ENCODE results near the gene EPDR1.

Gene EPDR1

GRCh38 chr7:37920305-37920848 is at the start of gene EPDR1:
Gene EPDR1 (plus strand): TSS chr7:37920640. CDS start chr7:37920940, 300 bp downstream.
- H3K4me3 ChIP-seq (ENCODE audit: low read length), result peak within 1 kb of the TSS; percentile 73
- H3K9ac ChIP-seq (ENCODE audit: low read length), result no peak within 1 kb of the TSS
- no peaks in the 10 kb centered on the region for H3K4me1 ChIP-seq (ENCODE audit: control insufficient read depth, insufficient read depth, low read length)
- H3K27ac ChIP-seq (ENCODE audit: low read depth, low read length), result peak within 1 kb of the TSS; percentile 7
- peaks cover 2% of the 10 kb centered on the region for H3K27me3 ChIP-seq (ENCODE audit: control insufficient read depth, insufficient read depth, low read length)
- no peaks in the 10 kb centered on the region for H3K36me3 ChIP-seq (ENCODE audit: control insufficient read depth, insufficient read depth, low read length)

- H3K4me1 ChIP-seq (ENCODE audit: control insufficient read depth, insufficient read depth, low read length), result no peaks in the 10 kb centered on the region
- no peaks in the 10 kb centered on the region for H3K36me3 ChIP-seq (ENCODE audit: control insufficient read depth, insufficient read depth, low read length)
- no peak overlapping the region for H3K9ac ChIP-seq (ENCODE audit: low read length)
Observed at GRCh38 chr7:37882086-37882485, 38.4 kb upstream of the EPDR1 start.

GRCh38 chr7:37893359-37893758 is 27.1 kb upstream of the EPDR1 start:
- H3K9ac ChIP-seq (ENCODE audit: low read length), result no peak overlapping the region
- no peaks in the 10 kb centered on the region for H3K4me1 ChIP-seq (ENCODE audit: control insufficient read depth, insufficient read depth, low read length)
- no peak overlapping the region for H3K27ac ChIP-seq (ENCODE audit: low read depth, low read length)
- H3K27me3 ChIP-seq (ENCODE audit: control insufficient read depth, insufficient read depth, low read length), result no peaks in the 10 kb centered on the region
- H3K4me3 ChIP-seq (ENCODE audit: low read length), result no peak overlapping the region
- no peaks in the 10 kb centered on the region for H3K36me3 ChIP-seq (ENCODE audit: control insufficient read depth, insufficient read depth, low read length)

More at GRCh38 chr7:37882086-37882485, 38.4 kb upstream of the EPDR1 start:
- H3K4me3 ChIP-seq (ENCODE audit: low read length), result no peak overlapping the region
- no peaks in the 10 kb centered on the region for H3K27me3 ChIP-seq (ENCODE audit: control insufficient read depth, insufficient read depth, low read length)
- H3K27ac ChIP-seq (ENCODE audit: low read depth, low read length), result no peak overlapping the region

GRCh38 chr7:37894671-37895070 is 25.8 kb upstream of the EPDR1 start:
- no peaks in the 10 kb centered on the region for H3K27me3 ChIP-seq (ENCODE audit: control insufficient read depth, insufficient read depth, low read length)
- H3K4me1 ChIP-seq (ENCODE audit: control insufficient read depth, insufficient read depth, low read length), result no peaks in the 10 kb centered on the region
- no peaks in the 10 kb centered on the region for H3K36me3 ChIP-seq (ENCODE audit: control insufficient read depth, insufficient read depth, low read length)
- no peak overlapping the region for H3K9ac ChIP-seq (ENCODE audit: low read length)
- no peak overlapping the region for H3K27ac ChIP-seq (ENCODE audit: low read depth, low read length)
- no peak overlapping the region for H3K4me3 ChIP-seq (ENCODE audit: low read length)

- Histone ChIP-seq H3K4me1 (ENCODE audit: control insufficient read depth, insufficient read depth, low read length) (peaks cover 3% of the 10 kb centered on the region), H3K4me3 (ENCODE audit: low read length) (no peak overlapping the region), H3K36me3 (ENCODE audit: control insufficient read depth, insufficient read depth, low read length) (no peaks in the 10 kb centered on the region), H3K9ac (ENCODE audit: low read length) (no peak overlapping the region), H3K27ac (ENCODE audit: low read depth, low read length) (no peak overlapping the region), H3K27me3 (ENCODE audit: control insufficient read depth, insufficient read depth, low read length) (no peaks in the 10 kb centered on the region)
Observed at GRCh38 chr7:37899712-37900247, 20.7 kb upstream of the EPDR1 start.

- H3K27me3 ChIP-seq (ENCODE audit: control insufficient read depth, insufficient read depth, low read length), result no peaks in the 10 kb centered on the region
- H3K4me3 ChIP-seq (ENCODE audit: low read length), result no peak overlapping the region
- H3K9ac ChIP-seq (ENCODE audit: low read length), result no peak overlapping the region
- no peak overlapping the region for H3K27ac ChIP-seq (ENCODE audit: low read depth, low read length)
- peaks cover 3% of the 10 kb centered on the region for H3K4me1 ChIP-seq (ENCODE audit: control insufficient read depth, insufficient read depth, low read length)
- H3K36me3 ChIP-seq (ENCODE audit: control insufficient read depth, insufficient read depth, low read length), result peaks cover 3% of the 10 kb centered on the region
Observed at GRCh38 chr7:37901236-37901827, 19.1 kb upstream of the EPDR1 start.

- Histone ChIP-seq H3K9ac (ENCODE audit: low read length) (no peak overlapping the region), H3K36me3 (ENCODE audit: control insufficient read depth, insufficient read depth, low read length) (peaks cover 3% of the 10 kb centered on the region), H3K4me3 (ENCODE audit: low read length) (no peak overlapping the region), H3K4me1 (ENCODE audit: control insufficient read depth, insufficient read depth, low read length) (peaks cover 3% of the 10 kb centered on the region), H3K27ac (ENCODE audit: low read depth, low read length) (no peak overlapping the region), H3K27me3 (ENCODE audit: control insufficient read depth, insufficient read depth, low read length) (no peaks in the 10 kb centered on the region)
Observed at GRCh38 chr7:37901890-37902524, 18.4 kb upstream of the EPDR1 start.

GRCh38 chr7:37908221-37908788 is 12.1 kb upstream of the EPDR1 start:
- H3K36me3 ChIP-seq (ENCODE audit: control insufficient read depth, insufficient read depth, low read length), result peaks cover 3% of the 10 kb centered on the region
- H3K4me3 ChIP-seq (ENCODE audit: low read length), result no peak overlapping the region
- no peaks in the 10 kb centered on the region for H3K4me1 ChIP-seq (ENCODE audit: control insufficient read depth, insufficient read depth, low read length)
- H3K27ac ChIP-seq (ENCODE audit: low read depth, low read length), result no peak overlapping the region
- H3K9ac ChIP-seq (ENCODE audit: low read length), result no peak overlapping the region
- no peaks in the 10 kb centered on the region for H3K27me3 ChIP-seq (ENCODE audit: control insufficient read depth, insufficient read depth, low read length)

GRCh38 chr7:37912756-37913155 is 7.7 kb upstream of the EPDR1 start:
- no peak overlapping the region for H3K4me3 ChIP-seq (ENCODE audit: low read length)
- H3K27ac ChIP-seq (ENCODE audit: low read depth, low read length), result no peak overlapping the region
- peaks cover 2% of the 10 kb centered on the region for H3K27me3 ChIP-seq (ENCODE audit: control insufficient read depth, insufficient read depth, low read length)
- H3K4me1 ChIP-seq (ENCODE audit: control insufficient read depth, insufficient read depth, low read length), result no peaks in the 10 kb centered on the region
- H3K9ac ChIP-seq (ENCODE audit: low read length), result no peak overlapping the region
- H3K36me3 ChIP-seq (ENCODE audit: control insufficient read depth, insufficient read depth, low read length), result no peaks in the 10 kb centered on the region

GRCh38 chr7:37915438-37915837 is 5.0 kb upstream of the EPDR1 start:
- peaks cover 2% of the 10 kb centered on the region for H3K27me3 ChIP-seq (ENCODE audit: control insufficient read depth, insufficient read depth, low read length)
- no peaks in the 10 kb centered on the region for H3K36me3 ChIP-seq (ENCODE audit: control insufficient read depth, insufficient read depth, low read length)
- H3K4me3 ChIP-seq (ENCODE audit: low read length), result no peak overlapping the region
- no peaks in the 10 kb centered on the region for H3K4me1 ChIP-seq (ENCODE audit: control insufficient read depth, insufficient read depth, low read length)
- H3K27ac ChIP-seq (ENCODE audit: low read depth, low read length), result no peak overlapping the region
- no peak overlapping the region for H3K9ac ChIP-seq (ENCODE audit: low read length)

- Histone ChIP-seq H3K9ac (ENCODE audit: low read length) (peak overlapping the region; percentile 14), H3K36me3 (ENCODE audit: control insufficient read depth, insufficient read depth, low read length) (no peaks in the 10 kb centered on the region), H3K27me3 (ENCODE audit: control insufficient read depth, insufficient read depth, low read length) (peaks cover 2% of the 10 kb centered on the region), H3K4me3 (ENCODE audit: low read length) (peak overlapping the region; percentile 72), H3K4me1 (ENCODE audit: control insufficient read depth, insufficient read depth, low read length) (no peaks in the 10 kb centered on the region), H3K27ac (ENCODE audit: low read depth, low read length) (peak overlapping the region; percentile 50)
Observed at GRCh38 chr7:37916017-37916672, 4.3 kb upstream of the EPDR1 start.
